HG02642 (cell line): ENCODE data around the gene DNM3.

Experiments
- ATAC-seq: cut with Tn5 transposase; IDR thresholded peaks from one replicate; pipeline ENCODE4 v1.9.1; 2021; ENCODE audit warnings: mild to moderate bottlenecking; ENCODE audit not compliant: unreplicated experiment, poor library complexity

Gene DNM3

GRCh38 chr1:172203135-172203823 lies 362.0 kb downstream of the DNM3 start:
- no peak for ATAC-seq

- ATAC-seq = no peak
These were observed 362.6 kb downstream of the DNM3 start for GRCh38 chr1:172203902-172204301.

- no peak for ATAC-seq
These were observed 365.0 kb downstream of the DNM3 start for GRCh38 chr1:172206256-172206655.

- ATAC-seq = no peak
These were observed 367.3 kb downstream of the DNM3 start for GRCh38 chr1:172208635-172209034.

GRCh38 chr1:172211221-172211620 lies 369.9 kb downstream of the DNM3 start:
- no peak for ATAC-seq

DNA sequence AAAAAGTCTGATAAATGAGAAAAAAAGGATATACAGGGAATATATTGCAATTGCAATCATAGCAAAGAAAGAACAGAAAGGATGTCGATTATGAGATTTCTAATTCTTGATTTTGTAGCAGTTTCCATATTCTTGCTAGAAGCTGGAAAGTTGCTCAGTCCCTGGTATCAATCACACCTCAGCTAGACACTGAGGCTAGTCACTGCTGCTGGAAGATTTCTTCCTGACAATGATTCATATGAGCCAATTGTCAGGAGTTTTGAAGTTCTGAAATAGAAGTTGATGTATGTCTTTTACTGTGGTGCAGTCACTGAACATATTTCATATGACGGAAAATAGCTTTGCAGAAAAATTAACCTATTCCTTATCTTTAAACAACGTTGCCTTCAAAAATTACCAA lies 370.8 kb downstream of the DNM3 start:
- ATAC-seq = no peak

GRCh38 chr1:172215006-172215405 lies 373.7 kb downstream of the DNM3 start:
- ATAC-seq = no peak

DNA sequence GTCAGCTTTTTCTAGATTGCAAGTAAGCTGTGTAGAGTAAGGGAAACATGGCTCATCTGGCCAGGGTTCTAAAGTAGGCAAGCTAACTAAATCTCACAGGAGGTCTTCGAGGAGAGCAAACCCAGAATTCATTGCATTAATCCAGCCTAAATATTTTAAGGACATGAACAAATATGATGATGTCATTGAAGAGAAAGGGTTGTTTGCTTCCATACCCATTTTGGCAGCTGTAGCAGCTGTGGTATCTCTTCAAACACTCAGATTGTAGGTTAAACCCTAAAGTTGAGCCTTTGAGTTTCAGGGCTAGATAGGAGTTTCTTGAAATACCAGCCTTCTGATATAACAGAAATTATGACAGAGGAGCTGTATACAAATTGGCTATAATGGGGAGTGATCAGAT lies 378.7 kb downstream of the DNM3 start:
- no peak for ATAC-seq

DNA sequence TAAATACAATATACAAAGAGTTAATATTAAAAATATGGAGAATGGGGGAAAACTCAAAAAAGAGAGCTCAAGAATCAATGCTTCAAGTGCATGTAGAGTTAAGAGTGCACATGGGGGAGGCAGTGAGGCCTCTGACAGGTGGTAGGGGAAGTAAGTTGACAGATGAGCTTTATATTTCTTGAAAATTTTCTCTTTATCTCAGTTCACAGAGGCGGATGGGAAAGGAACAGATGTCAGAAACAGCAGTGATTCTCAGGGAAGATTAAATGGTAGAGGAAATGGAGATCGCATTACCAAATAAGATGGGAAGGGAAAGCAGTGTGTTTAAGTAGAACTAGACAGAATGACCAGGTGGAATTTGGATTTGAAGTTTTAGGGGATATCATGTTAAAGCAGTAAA lies 379.1 kb downstream of the DNM3 start:
- no peak for ATAC-seq

DNA sequence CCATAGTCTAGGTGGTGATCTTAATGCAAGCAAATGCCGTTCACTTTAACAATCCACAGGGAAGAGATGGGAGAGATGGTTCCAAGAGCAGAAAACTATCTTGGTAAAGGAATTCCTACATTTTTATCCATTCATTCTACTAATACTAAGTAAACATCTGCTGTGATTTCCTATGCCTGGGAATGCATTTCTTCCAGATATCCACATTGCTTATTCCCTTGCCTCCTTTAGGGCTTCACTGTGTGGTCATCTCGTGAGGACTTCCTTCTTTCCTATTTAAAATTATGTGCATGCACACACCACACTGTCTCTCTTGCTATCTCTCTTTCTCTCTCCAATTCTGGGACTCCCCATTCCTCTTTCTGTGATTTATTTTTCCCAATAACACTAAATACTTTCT lies 380.1 kb downstream of the DNM3 start:
- no peak for ATAC-seq

DNA sequence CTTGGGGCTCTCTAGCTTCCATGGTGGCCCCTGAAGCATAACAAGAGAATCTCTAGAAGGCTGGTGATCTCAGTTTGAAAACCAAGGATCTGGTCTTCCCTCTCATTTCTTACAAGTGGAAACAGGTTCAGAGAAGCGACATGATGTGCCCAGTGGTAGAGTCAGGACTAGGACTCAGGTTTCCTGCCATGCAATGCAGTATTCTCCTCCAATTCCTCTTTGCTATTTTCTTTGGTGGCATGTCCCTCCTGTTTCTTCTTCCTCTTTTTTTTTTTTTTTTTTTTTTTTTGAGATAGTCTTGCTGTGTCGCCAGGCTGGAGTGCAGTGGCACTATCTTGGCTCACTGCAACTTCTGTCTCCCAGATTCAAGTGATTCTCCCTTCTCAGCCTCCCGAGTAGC lies 383.6 kb downstream of the DNM3 start:
- ATAC-seq = no peak

DNA sequence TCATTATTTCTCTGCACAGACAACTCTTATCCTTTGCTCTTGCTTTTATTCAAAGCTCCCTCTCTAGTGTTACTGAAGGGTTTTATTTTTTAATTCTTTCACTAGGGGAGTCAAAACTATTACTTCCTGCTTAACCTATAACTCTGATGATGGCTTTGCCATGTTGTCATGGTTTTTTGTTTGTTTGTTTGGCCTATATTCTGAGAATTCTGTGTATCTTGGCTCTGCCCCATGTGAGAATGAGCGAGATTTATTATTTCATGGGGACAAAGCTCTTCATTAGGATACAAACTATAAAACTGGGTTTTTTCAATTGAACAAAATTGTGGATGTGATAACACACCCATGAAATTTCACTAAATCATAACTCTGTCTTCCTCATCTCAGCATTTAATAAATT lies 388.6 kb downstream of the DNM3 start:
- ATAC-seq = no peak

DNA sequence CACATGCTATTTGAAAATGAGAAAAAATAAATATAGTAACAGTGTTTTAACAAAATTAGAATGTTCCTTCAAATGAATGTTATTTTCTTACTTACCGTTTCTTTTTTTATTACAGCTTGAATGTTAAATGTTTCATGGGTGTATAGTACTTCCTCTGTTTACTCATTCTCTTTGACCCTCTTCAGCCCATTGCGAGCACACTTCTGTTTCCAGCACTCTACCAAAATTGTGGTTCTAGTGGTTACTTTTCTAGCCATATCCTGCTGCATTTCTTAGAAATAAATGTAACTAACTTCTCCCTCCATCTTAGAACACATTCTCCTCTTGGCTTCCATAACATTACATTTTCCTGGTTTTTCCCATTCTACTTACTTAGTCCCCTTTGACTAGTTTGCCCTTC lies 389.2 kb downstream of the DNM3 start:
- no peak for ATAC-seq

DNA sequence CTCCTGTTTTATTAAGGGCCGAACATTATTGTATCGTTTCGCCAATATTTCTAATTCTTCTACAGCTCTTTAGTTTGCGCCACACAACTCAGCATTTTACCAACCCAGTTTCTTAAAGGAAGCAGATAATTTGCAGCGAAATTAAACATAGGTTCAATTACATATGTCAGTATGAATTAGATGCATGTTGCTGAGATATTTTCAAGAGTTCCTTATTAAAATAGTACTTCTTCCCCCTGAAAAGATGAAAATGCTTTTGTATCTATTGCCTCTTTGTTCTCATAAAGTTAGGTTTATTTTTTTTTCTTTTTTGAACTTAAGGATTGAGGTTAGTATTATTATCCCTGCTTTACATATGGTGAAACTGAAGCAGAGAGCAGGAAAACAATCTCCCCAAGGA lies 395.7 kb downstream of the DNM3 start:
- no peak for ATAC-seq

GRCh38 chr1:172238158-172238557 lies 396.9 kb downstream of the DNM3 start:
- ATAC-seq = no peak

DNA sequence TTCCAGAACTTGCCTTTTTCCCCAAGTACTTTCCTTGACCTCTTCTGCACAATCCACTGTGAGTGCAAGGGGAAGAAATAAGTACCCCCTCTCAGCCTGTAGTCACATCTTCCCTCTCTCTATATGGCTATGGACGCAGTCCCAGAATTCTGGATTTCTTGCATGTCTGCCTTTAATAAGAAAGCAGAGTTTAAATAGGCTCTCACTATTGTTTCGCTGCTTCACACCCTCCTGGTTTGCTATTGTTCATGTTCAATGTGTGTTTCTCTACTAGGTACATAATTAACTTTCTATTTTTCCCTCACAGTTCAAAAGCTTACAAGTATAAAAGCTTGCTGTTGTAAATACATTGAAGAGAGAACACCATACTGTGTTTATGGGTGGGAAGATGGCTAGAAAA lies 397.7 kb downstream of the DNM3 start:
- ATAC-seq = no peak

DNA sequence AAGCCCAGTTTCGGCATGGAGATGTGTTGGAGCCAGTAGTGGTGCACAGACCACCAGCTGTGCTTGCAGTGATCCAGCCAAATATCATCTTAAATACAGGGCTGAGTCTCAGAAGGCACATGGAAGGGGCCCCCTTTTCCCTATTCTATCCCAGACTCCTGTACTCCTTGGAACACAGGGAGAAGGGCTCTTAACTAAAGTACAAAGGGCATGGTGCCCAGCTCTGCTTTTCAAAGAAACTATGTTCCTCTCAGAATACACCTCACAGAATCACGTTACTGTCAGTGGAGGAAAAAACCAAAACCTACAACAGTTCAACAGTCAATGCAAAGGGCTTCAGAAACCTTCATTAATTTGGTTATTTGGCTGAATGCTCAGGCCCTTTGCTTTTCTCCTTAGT lies 398.6 kb downstream of the DNM3 start:
- ATAC-seq = no peak

GRCh38 chr1:172241540-172241939 lies 400.2 kb downstream of the DNM3 start:
- ATAC-seq = no peak

- ATAC-seq = no peak
These were observed 403.6 kb downstream of the DNM3 start for GRCh38 chr1:172244865-172245264.

GRCh38 chr1:172245788-172246187 lies 404.5 kb downstream of the DNM3 start:
- no peak for ATAC-seq

DNA sequence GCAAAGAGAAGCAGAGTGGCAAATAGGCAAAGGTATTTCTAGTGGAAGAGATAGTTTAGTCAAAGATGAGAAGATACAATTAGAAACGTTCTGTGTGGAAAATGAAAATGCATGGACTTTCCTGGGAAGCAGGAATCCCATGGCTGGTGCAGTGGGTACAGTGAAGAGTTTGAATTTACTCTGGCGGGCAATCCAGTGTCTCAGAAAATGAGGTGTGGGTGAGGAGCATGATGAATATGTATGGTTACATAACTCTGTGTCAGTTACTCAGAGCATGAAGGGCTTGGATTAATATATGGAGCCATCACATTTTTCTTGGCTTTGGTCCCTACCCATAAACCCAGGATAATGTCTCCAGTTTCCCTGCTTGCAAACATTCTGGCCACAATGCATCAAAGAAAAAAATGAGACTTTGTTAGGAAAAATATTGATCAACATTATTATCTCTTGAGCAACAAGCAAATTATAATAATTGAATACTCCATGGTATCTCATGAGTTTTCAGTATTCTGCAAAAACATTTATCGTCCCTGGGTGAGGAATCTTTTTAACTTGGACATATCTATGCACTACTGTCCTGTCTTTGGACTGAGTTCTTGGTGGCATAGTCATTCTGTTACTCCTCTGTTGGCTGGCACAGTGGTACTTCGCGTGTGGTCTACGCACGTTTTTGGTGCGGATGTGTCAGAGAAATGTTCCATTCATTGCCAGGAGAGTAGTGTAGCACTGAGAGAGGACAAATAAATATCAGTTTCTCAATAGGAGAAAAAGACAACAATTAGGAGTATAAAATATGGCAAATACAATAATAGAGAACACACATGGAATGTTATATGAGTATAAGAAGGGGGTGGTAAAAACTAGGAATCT lies 405.5 kb downstream of the DNM3 start:
- no peak for ATAC-seq

- ATAC-seq = no peak
These were observed 410.2 kb downstream of the DNM3 start for GRCh38 chr1:172251486-172251885.
